GM21526 (cell line): ENCODE data around the gene ZNF614.
A peak's percentile ranks its signal among the peaks of the same experiment; 100 is the strongest.
"Not testable (repeated sequence)": the region's sequence is repeated elsewhere in the genome, so short reads cannot be mapped to it uniquely, and the experiment has no call there.

Experiments used
- ATAC-seq: cut with Tn5 transposase; IDR thresholded peaks from one replicate; pipeline ENCODE4 v1.9.1; 2021; ENCODE audit warnings: moderate library complexity; ENCODE audit not compliant: unreplicated experiment, low FRiP score

The ZNF614 gene

DNA sequence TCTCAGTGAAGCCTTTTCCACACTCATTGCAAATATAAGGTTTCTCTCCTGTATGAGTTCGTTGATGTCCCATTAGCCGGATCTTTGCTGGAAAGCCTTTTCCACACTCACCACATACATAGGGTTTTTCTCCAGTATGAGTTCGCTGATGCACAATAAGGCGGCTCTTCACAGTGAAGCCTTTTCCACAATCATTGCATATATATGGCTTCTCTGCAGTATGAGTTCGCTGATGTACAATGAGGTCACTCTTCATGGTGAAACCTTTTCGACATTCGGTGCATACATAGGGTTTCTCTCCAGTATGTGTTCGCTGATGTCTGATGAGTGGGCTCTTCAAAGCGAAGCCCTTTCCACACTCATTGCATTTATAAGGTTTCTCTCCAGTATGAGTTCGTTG lies 34.8 kb downstream of the ZNF614 start:
- ATAC-seq, result no peak

DNA sequence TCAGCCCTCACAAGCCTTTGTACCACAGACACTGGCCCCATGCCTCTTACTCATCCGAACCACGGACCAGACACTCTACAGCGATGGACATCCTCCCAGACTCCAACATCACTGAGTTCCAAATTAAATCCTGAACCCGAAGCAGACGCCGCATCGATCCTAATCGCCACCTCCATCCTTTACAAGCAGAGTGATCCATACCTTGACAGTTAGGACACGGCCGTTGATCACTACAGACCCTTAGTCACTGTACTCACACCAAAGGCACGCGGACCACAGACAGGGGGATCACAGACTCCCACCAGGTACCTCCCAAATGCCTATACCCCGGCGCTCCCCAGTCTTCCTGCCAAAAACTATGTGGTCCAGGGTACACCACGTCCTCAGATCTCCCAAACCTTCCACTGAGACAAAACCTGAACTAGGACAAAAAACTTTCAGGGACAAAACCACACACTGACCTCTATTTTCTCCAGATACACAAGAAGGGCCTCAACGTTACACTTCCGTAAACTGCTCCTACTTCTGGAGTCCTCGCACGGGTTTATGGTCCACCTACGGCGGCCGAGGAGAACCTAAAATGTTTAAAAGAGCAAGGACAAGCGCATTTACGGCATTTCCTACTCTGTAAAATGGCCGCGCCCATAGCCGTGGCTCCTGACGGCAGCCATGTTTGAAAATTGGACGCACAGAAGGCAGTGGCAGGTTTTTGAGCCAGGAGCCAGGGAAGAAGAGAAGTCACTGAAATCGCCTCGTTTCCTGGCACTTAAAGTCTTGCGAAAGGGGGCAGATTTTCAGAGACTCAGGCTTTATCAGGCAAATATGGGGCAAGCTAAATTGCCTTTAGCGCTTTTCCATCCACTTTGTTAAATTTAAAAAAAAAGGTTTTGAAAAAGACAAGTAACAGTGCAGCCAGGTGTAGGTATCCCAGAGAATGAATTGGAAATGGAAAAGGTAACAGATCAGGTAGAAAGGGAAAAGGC lies 41.6 kb downstream of the ZNF614 start, which contains the start of gene ZNF350:
Gene ZNF350, minus strand, starts transcription at position 532 of the 983 bp plus-strand sequence. CDS start 12,480 bp downstream, outside the sequence.
- peak; percentile 77 for ATAC-seq

DNA sequence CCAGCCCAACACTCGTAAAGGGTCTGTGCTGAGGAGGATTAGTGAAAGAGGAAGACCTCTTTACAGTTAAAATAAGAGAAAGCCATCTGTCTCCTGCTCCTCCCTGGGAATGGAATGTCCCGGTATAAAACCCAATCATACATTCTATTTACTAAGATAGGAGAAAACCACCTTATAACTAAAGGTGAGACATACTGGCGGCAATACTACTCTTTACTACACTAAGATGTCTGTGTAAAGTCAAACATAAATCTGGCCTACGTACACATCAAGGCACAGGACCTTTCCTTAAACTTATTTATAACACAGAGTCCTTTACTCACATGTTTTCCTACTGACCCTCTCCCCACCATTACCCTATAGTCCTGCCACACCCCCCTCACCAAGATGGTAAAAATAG lies 44.8 kb downstream of the ZNF614 start:
- no peak for ATAC-seq

GRCh38 chr19:51980926-51981325 lies 47.3 kb downstream of the ZNF614 start:
- not testable (repeated sequence) for ATAC-seq

DNA sequence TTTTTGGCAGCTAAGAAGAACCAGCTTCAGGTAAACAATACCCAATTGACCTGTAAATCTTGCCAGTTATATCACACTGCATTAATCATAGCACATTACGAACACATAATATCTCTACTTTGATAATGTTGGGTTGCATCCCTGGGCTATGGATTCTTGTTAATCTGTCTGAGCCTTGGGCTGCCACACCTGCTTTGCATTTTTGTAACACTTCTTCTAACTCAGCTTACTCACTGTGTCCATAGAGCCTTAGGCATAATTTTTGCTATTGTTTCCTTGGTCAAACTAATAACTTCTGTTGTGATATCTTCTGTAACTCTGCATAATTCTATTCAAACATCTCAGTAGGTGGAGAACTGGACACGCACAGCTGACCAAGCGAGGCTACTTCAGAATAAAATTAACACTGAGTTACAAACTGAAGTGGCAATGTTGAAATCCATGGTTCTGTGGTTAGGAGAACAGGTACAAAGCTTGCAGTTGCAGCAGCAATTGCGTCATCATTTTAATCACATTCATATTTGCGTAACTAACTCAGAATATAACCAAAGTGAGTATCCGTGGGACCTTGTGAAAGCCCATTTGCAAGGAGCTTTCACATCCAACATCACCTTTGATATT lies 48.0 kb downstream of the ZNF614 start:
- no peak for ATAC-seq

GRCh38 chr19:51978882-51979281 lies 49.3 kb downstream of the ZNF614 start:
- no peak for ATAC-seq

- ATAC-seq, result no peak
Measured at GRCh38 chr19:51977346-51977745, 50.8 kb downstream of the ZNF614 start.

- ATAC-seq, result no peak
Measured at GRCh38 chr19:51976852-51977251, 51.3 kb downstream of the ZNF614 start.

GRCh38 chr19:51975787-51976186 lies 52.4 kb downstream of the ZNF614 start:
- not testable (repeated sequence) for ATAC-seq

DNA sequence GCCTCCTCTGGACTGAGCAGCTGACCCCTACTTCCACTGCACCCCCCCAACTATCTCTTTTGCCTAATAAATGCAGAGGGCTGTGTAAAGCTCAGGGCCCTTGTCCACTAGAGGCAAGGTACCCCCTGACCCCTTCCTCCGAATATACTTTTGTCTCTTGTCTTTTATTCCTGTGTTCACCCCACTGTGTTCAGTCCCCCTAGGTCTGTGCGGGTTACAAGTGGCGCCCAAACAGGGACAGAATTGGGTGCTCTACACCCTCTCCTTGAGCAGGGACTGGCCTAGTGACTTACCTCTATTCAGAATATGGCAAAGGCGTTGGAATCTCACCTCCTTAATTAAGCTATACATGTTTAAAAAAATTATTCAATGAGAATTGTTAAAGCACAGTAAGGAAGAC lies 56.6 kb downstream of the ZNF614 start:
- no peak for ATAC-seq

DNA sequence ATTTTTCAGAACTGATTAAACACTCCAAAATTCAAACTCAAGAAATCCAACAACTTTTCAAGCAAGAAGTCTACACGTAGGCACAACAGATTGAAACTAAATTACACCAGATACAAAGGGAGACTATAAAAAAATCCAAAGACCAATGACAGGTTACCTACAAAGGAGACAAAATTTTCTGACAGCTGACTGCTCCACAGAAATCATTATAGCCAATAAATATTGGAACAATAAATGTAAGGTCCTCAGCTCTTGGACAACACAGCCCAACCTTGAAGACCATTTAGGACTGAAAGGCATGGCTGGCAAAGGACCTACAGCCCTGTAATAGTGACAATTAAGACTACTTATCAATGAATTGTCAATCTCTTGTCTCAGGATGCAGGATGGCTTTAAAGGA lies 57.5 kb downstream of the ZNF614 start:
- no peak for ATAC-seq

DNA sequence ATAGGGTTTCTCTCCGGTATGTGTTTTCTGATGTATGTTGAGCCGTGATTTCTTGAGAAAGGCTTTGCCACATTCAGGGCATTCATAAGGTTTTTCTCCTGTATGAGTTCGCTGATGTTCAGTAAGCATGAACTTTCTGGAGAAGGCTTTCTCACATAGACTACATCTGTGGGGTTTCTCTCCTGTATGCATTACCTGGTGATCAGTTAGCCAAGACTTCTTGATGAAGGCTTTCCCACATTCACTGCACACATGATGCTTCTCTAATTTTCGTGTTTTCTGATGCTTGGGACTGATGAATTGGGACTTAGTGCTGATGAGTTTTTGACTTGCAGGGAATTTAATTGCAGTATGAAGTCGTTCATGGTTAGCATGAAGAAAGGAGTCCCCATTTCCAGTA lies 62.6 kb downstream of the ZNF614 start:
- ATAC-seq, result no peak
